IPS-NIHi7 (cell line): Measurements from ENCODE around the gene TEX13C.
"Not testable (repeated sequence)": the region's sequence is repeated elsewhere in the genome, so short reads cannot be mapped to it uniquely, and the experiment has no call there.

Source experiments
- DNase-seq: peaks from one replicate; pipeline ENCODE4 v3.0.0; 2012; ENCODE audit warnings: mixed read lengths; ENCODE audit errors: extremely low spot score

Gene TEX13C

GRCh38 chrX:125319646-125320521 is at the start of gene TEX13C:
TEX13C (plus strand) TSS chrX:125319871; CDS start chrX:125320120, 249 bp downstream.
- no peak for DNase-seq

- DNase-seq: no peak
Observed at GRCh38 chrX:125287282-125287681, 32.4 kb upstream of the TEX13C start.

- no peak for DNase-seq
Observed at GRCh38 chrX:125288343-125288742, 31.3 kb upstream of the TEX13C start.

- no peak for DNase-seq
Observed at GRCh38 chrX:125289209-125289608, 30.5 kb upstream of the TEX13C start.

GRCh38 chrX:125289920-125290319 is 29.8 kb upstream of the TEX13C start:
- no peak for DNase-seq

DNA sequence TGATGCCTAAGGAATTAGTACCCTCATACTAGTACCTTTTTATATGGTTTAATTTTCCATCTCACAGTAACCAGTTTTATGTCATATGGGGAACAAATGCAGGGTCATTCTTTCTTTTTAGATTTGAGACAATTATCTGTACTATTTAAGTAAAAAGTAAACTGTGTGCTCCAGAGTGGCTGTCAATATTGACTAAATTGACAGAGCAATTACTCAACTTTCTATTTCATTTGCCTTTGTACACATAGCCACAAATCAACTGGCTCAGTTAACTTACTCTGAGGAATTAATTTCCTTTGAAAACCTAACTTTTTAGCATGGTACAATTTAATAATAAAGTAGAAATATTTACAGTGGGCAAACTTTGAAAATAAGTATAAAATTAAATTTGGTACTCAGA is 28.5 kb upstream of the TEX13C start:
- DNase-seq: no peak

GRCh38 chrX:125293850-125294780 is 25.6 kb upstream of the TEX13C start:
- no peak for DNase-seq

- no peak for DNase-seq
Observed at GRCh38 chrX:125295337-125295736, 24.3 kb upstream of the TEX13C start.

DNA sequence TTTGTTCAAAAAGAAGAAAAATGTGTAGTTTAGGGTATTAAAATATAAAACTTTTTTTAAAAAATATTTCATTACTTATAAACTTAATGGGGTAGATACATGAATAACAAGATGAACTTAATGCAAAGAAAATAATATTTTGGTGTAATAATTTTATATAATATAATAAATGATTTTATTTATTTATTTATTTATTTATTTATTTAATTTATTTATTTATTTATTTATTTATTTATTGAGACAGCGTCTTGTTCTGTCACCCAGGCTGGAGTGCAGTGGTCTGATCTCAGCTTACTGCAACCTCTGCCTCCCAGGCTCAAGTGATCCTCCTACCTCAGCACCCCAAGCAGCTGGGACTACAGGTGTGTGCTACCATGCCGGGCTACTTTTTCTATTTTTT is 20.8 kb upstream of the TEX13C start:
- no peak for DNase-seq

DNA sequence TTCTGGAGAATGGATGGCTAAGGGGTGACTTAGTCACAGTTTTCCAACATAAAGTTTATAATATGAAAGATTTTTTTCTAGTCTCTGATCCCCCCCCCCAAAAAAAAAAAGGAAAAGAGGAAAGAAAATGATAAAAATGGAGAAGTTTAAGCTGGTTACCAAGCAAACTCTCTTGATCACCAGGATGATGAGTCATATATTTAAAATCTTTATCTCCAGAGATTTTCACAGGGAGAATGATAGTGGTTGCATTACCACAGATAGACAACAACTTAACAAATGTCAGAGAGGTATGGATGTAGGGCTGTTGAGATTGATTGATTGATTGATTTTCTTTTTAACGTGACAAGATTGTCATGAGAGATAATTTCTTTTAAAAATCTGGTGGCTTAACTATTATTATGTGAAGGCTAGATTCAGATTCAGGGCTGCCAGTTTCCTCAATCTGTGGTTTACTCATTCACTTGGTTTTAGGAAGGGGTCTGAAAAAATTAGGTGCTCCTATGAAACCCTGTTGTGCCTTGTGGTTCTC is 13.3 kb upstream of the TEX13C start:
- DNase-seq: no peak

GRCh38 chrX:125308653-125309052 is 11.0 kb upstream of the TEX13C start:
- DNase-seq: no peak

- DNase-seq: not testable (repeated sequence)
Observed at GRCh38 chrX:125319166-125319565, 505 bp upstream of the TEX13C start.

- DNase-seq: no peak
Observed at GRCh38 chrX:125322431-125322830, 2.8 kb downstream of the TEX13C start.

GRCh38 chrX:125326599-125326998 is 6.9 kb downstream of the TEX13C start:
- no peak for DNase-seq

- DNase-seq: no peak
Observed at GRCh38 chrX:125327891-125328290, 8.2 kb downstream of the TEX13C start.

- DNase-seq: no peak
Observed at GRCh38 chrX:125333583-125333982, 13.9 kb downstream of the TEX13C start.

GRCh38 chrX:125340490-125340889 is 20.8 kb downstream of the TEX13C start:
- DNase-seq: no peak

GRCh38 chrX:125374169-125374568 is 54.5 kb downstream of the TEX13C start:
- no peak for DNase-seq
